HUES48 (cell line): ENCODE data around the gene PML.

Source experiments
- H3K27ac ChIP-seq: one replicate; pipeline ENCODE4 v1.7.0; 2013; ENCODE audit warnings: low read depth, low read length, inconsistent platforms
- H3K27me3 ChIP-seq: 2 replicates; pipeline ENCODE4 v1.6.1; 2013; ENCODE audit warnings: mild to moderate bottlenecking, low read length; ENCODE audit not compliant: control insufficient read depth, insufficient read depth
- H3K36me3 ChIP-seq: 2 replicates; pipeline ENCODE4 v1.6.1; 2013; ENCODE audit warnings: low read length; ENCODE audit not compliant: control insufficient read depth, insufficient read depth
- H3K4me1 ChIP-seq: 2 replicates; pipeline ENCODE4 v1.6.1; 2013; ENCODE audit warnings: mild to moderate bottlenecking, low read length; ENCODE audit not compliant: control insufficient read depth, insufficient read depth
- H3K4me3 ChIP-seq: 2 replicates; pipeline ENCODE4 v1.5.1; 2013; ENCODE audit warnings: mild to moderate bottlenecking, low read depth, low read length
- H3K9ac ChIP-seq: 2 replicates; pipeline ENCODE4 v1.6.1; 2013; ENCODE audit warnings: mild to moderate bottlenecking, low read depth, low read length, moderate library complexity
- H3K9me3 ChIP-seq: 2 replicates; pipeline ENCODE4 v1.6.1; 2013; ENCODE audit warnings: low read length; ENCODE audit not compliant: control insufficient read depth, insufficient read depth

Gene PML

DNA sequence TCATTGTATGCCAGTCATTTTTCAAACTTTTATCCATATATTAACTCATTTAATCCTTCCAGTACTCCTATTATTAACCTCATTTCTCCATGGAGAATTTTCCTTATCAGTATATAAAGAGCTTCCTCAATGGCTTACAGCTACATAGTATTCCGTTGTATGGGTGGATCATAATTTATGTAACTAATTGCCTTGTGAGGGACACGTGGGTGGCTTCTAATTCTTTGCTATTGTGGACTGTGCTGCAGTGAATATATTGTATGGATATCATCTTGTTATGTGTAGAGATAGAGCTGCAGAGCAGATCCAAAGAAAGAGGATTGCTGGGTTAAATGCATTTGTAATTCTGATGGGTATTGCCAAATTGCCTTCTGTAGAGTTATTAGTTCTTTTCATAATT, 25.2 kb downstream of the PML start:
- no peak overlapping the region for H3K27ac ChIP-seq
- no peak overlapping the region for H3K4me3 ChIP-seq
- no peaks in the 10 kb centered on the region for H3K27me3 ChIP-seq
- no peak overlapping the region for H3K9ac ChIP-seq
- peaks cover 22% of the 10 kb centered on the region for H3K36me3 ChIP-seq
- H3K4me1 ChIP-seq: no peaks in the 10 kb centered on the region
- no peaks in the 10 kb centered on the region for H3K9me3 ChIP-seq

DNA sequence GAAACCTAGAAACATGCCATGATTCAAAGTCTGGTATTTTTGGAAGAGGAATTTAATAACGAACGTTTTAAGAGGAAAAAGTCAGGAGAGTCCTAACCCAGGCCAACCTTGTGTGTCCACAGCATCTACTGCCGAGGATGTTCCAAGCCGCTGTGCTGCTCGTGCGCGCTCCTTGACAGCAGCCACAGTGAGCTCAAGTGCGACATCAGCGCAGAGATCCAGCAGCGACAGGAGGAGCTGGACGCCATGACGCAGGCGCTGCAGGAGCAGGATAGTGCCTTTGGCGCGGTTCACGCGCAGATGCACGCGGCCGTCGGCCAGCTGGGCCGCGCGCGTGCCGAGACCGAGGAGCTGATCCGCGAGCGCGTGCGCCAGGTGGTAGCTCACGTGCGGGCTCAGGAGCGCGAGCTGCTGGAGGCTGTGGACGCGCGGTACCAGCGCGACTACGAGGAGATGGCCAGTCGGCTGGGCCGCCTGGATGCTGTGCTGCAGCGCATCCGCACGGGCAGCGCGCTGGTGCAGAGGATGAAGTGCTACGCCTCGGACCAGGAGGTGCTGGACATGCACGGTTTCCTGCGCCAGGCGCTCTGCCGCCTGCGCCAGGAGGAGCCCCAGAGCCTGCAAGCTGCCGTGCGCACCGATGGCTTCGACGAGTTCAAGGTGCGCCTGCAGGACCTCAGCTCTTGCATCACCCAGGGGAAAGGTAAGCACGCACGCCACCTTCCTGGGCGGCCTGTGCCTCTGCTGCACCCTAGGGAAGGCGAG, 28.4 kb downstream of the PML start:
- Histone ChIP-seq H3K4me3 (no peak overlapping the region), H3K27ac (no peak overlapping the region), H3K36me3 (peaks cover 38% of the 10 kb centered on the region), H3K9ac (no peak overlapping the region), H3K9me3 (no peaks in the 10 kb centered on the region), H3K4me1 (no peaks in the 10 kb centered on the region), H3K27me3 (no peaks in the 10 kb centered on the region)

DNA sequence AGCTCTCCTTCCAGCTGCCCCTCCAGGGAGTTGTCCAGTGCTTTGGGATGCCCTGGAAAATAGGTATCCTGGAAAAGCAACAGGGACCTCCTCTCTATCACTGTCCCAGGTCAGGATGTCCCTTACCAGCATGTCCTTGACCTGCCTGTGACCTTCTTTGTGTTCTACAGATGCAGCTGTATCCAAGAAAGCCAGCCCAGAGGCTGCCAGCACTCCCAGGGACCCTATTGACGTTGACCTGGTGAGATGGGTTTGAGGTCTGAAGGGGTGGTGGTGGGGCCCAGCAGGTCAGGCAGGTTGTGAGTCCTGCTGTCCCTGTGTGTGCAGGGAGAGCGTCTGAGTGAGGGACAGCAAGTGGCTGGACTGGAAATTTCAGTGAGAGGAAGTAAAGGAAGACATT, 30.2 kb downstream of the PML start:
- H3K9me3 ChIP-seq: no peaks in the 10 kb centered on the region
- no peaks in the 10 kb centered on the region for H3K4me1 ChIP-seq
- no peak overlapping the region for H3K4me3 ChIP-seq
- no peak overlapping the region for H3K9ac ChIP-seq
- H3K27me3 ChIP-seq: no peaks in the 10 kb centered on the region
- H3K27ac ChIP-seq: no peak overlapping the region
- peaks cover 43% of the 10 kb centered on the region for H3K36me3 ChIP-seq

DNA sequence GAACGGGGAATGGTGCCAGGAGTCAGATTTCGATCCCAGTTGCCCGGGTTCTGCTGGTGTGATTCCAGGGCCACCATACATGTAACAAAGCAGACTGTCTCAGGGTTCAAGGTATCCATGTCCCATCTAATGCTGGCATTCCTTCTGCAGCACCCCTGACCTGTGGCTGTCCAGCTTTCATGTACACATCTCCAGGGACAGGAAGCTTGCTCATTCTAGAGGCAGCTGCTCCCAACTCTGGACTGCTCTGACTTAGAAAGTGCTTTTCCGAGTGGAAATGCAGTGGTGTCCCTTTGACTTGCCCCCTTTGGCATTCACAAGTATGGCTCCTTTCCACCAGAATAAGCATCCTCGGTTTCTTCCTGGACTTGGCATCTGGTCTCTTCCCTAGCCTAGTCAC, 30.9 kb downstream of the PML start:
- no peaks in the 10 kb centered on the region for H3K9me3 ChIP-seq
- H3K9ac ChIP-seq: no peak overlapping the region
- H3K4me3 ChIP-seq: no peak overlapping the region
- H3K27ac ChIP-seq: no peak overlapping the region
- H3K36me3 ChIP-seq: peaks cover 43% of the 10 kb centered on the region
- no peaks in the 10 kb centered on the region for H3K27me3 ChIP-seq
- H3K4me1 ChIP-seq: no peaks in the 10 kb centered on the region

DNA sequence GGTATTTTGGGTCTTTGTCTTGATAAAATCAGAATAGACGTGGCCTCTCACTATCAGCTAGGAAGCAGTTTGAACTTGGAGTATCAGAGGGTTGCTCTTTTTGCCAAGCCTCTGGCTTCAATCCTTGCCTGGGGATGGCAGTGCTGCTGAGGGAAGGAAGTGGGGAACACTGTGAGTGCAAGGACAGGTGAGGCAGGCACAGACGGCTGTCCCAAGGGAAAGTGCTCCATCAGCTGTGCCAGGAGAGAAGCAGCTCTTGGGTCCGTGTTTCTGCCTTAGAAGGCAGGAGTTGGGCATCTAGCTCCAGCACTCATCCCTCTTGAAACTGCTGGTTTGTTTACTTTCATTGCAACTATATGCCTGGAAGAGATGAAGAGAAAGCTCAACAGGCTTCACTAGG, 33.2 kb downstream of the PML start:
- Histone ChIP-seq H3K27ac (no peak overlapping the region), H3K36me3 (peaks cover 42% of the 10 kb centered on the region), H3K9ac (no peak overlapping the region), H3K27me3 (no peaks in the 10 kb centered on the region), H3K9me3 (no peaks in the 10 kb centered on the region), H3K4me3 (no peak overlapping the region), H3K4me1 (no peaks in the 10 kb centered on the region)

DNA sequence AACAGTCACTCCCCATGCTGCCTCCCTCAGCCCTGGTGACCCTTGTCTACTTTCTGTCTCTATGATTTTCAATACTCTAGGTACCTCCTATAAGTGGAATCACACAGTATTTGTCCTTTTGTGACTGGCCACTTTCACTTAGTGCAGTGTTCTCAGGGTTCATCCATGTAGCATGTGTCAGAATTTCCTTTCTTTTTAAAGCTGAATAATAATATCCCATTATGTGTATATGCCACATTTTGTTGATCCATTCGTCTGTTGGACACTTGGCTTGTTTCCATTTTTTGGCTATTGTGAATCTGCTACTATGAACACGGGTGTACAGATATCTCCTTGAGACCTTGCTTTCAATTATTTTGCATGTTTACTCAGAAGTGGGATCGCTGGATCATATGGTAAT, 34.1 kb downstream of the PML start:
- no peaks in the 10 kb centered on the region for H3K27me3 ChIP-seq
- H3K4me1 ChIP-seq: no peaks in the 10 kb centered on the region
- H3K4me3 ChIP-seq: no peak overlapping the region
- no peak overlapping the region for H3K27ac ChIP-seq
- no peaks in the 10 kb centered on the region for H3K9me3 ChIP-seq
- no peak overlapping the region for H3K9ac ChIP-seq
- peaks cover 34% of the 10 kb centered on the region for H3K36me3 ChIP-seq

DNA sequence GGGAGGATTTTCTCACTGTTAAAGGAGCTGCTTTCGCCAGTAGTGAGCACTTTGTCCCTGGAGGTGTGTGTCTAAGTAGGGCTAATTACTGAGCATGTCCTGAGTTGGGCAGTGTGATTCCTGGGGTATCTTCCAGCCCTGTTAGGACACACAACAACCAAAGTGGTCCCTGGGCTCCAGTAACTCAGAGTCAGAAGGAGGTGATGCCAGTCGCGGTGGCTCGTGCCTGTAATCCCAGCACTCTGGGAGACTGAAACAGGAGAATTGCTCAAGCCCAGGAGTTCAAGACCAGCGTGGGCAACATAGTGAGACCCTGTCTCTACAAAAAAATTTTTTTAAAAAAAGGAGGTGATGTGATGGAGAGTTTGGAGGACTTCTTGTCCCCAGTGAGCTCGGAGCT, 37.5 kb downstream of the PML start:
- no peak overlapping the region for H3K27ac ChIP-seq
- H3K4me3 ChIP-seq: no peak overlapping the region
- no peaks in the 10 kb centered on the region for H3K9me3 ChIP-seq
- H3K4me1 ChIP-seq: peaks cover 5% of the 10 kb centered on the region
- H3K9ac ChIP-seq: no peak overlapping the region
- no peaks in the 10 kb centered on the region for H3K27me3 ChIP-seq
- H3K36me3 ChIP-seq: peaks cover 28% of the 10 kb centered on the region

DNA sequence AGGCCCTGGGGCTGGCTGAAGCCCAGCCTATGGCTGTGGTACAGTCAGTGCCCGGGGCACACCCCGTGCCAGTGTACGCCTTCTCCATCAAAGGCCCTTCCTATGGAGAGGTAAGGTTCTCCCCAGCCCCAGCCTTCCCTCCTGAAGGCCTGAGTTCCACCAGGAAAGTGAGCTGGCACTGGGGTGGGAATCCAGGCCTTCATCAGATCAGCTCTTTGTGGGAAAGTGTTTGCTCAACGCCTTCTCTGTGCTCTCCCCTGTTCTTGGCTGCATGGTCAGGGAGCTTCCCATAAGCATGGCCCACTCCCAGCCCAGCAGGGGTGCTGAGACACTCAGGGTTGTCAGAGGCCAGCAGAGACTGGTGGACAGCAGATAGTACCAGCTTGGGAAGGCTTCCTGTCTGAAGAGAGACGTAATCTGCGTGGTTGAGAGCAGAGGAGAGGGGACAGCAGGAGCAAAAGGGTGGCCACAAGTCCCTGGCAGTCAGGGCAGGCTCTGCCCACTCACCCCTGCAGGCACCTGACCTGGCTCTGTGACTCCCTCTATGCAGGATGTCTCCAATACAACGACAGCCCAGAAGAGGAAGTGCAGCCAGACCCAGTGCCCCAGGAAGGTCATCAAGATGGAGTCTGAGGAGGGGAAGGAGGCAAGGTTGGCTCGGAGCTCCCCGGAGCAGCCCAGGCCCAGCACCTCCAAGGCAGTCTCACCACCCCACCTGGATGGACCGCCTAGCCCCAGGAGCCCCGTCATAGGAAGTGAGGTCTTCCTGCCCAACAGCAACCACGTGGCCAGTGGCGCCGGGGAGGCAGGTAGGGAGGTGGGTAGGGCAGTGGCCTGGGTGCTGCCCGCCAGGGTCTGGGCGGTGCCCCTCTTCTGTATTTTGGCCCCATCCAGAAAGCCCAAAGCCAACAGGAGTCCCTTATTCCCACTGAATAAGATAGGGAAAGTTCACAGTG, 38.4 kb downstream of the PML start:
- H3K36me3 ChIP-seq: peaks cover 24% of the 10 kb centered on the region

DNA sequence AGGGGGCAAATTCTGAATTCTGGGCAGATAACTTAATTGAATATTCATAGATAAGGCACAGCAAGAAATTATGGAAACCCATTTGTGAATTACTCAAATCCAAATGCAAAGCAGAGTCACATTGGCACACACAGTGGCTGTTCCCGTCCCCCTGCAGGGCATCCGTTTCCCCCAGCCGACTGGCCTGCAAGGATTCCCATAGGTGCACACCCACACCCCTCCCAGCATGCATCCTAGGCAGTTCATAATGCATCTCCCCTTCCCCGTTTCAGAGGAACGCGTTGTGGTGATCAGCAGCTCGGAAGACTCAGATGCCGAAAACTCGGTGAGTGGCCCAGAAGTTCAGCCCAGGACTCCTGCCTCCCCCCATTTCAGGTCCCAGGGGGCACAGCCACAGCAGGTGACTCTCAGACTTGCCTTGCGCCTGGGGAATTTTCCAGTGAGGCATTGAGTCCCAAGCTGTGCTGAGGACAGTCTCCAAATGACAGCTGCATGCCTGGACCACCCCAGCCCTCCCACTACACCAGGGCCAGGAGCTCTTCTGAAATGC, 39.8 kb downstream of the PML start:
- H3K9ac ChIP-seq: no peak overlapping the region
- no peaks in the 10 kb centered on the region for H3K27me3 ChIP-seq
- H3K4me3 ChIP-seq: no peak overlapping the region
- H3K27ac ChIP-seq: no peak overlapping the region
- no peaks in the 10 kb centered on the region for H3K9me3 ChIP-seq
- peaks cover 11% of the 10 kb centered on the region for H3K4me1 ChIP-seq
- H3K36me3 ChIP-seq: peaks cover 19% of the 10 kb centered on the region

More for the DNA sequence above, 38.4 kb downstream of the PML start:
- Histone ChIP-seq H3K27ac (no peak overlapping the region), H3K4me1 (peaks cover 11% of the 10 kb centered on the region), H3K9me3 (no peaks in the 10 kb centered on the region), H3K9ac (no peak overlapping the region), H3K27me3 (no peaks in the 10 kb centered on the region), H3K4me3 (no peak overlapping the region)

DNA sequence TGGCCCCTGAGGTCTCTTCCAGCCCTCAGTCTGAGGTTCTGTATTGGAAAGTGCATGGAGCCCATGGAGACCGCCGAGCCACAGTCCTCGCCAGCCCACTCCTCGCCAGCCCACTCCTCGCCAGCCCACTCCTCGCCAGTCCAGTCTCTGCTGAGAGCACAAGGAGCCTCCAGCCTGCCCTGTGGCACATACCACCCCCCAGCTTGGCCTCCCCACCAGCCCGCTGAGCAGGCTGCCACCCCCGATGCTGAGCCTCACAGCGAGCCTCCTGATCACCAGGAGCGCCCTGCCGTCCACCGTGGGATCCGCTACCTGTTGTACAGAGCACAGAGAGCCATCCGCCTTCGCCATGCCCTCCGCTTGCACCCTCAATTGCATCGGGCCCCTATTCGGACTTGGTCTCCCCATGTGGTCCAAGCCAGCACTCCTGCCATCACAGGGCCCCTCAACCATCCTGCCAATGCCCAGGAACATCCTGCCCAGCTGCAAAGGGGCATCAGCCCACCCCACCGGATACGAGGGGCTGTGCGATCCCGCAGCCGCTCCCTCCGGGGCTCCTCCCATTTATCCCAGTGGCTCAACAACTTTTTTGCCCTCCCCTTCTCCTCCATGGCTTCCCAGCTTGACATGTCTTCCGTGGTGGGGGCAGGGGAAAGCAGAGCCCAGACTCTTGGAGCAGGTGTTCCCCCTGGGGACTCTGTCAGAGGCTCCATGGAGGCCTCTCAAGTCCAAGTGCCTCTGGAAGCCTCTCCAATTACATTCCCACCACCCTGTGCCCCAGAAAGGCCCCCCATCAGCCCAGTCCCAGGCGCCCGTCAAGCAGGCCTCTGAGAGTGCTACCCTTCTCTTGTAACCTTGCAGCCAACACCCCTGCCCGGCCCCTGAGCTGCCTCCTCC, 40.9 kb downstream of the PML start:
- peaks cover 13% of the 10 kb centered on the region for H3K4me1 ChIP-seq
- H3K9ac ChIP-seq: no peak overlapping the region
- no peak overlapping the region for H3K27ac ChIP-seq
- H3K9me3 ChIP-seq: no peaks in the 10 kb centered on the region
- peaks cover 19% of the 10 kb centered on the region for H3K36me3 ChIP-seq
- no peak overlapping the region for H3K4me3 ChIP-seq
- no peaks in the 10 kb centered on the region for H3K27me3 ChIP-seq
